LNCAP (cell line): Measurements from ENCODE around the gene ZNF417.

ENCODE experiments used
- CTCF ChIP-seq: fragments of 450-650 bp; IDR thresholded peaks from 2 replicates; pipeline ENCODE4 v1.5.1; 2017; ENCODE audit warnings: mild to moderate bottlenecking

Gene ZNF417

GRCh38 chr19:57907394-57907793 is 9.0 kb downstream of the ZNF417 start:
- no peak for TF ChIP-seq CTCF

DNA sequence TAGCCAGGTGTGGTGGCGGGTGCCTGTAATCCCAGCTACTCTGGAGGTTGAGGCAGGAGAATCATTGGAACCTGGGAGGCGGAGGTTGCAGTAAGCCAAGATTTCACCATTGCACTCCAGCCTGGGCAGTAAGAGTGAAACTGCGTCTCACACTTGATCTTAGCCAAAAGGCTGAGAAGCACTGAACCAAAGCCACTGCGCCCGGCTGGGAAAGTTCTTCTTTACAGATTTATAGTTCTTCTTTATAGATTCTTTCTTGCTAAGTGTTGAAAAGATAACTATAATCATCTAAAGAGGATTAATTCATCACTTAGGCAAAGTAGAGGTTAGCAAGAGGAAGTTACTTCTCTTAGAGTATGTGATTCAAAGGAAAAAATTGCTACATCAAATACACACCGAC is 11.1 kb downstream of the ZNF417 start:
- no peak for TF ChIP-seq CTCF

DNA sequence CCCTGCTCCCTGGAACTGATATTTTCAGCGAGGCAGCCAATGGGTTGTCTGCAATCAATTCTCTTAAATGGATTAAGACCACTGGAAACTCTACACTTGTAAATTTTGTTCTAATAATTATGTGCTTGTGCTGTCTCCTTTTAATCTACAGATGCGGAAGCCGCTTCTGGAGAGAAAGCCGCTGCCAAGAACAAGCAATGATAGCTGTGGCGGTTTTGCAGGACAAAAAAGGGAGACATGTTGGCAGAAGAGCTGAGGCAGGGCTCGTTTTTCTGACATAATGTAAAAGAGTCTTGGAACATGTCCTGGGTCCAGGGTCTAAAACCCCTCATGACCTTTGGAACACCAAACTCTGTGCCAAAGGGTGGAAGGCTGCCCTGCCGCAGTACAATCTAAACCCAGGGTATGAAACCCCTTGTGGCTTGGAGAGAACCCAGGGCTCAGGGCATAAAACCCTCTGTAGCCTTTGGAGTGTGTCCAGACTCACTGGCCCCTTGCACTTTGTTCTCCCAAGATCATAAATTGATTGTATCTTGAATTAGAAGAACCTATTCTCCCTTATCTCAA is 12.7 kb downstream of the ZNF417 start:
- no peak for TF ChIP-seq CTCF

- TF ChIP-seq CTCF: no peak
These were observed 16.1 kb downstream of the ZNF417 start for GRCh38 chr19:57900311-57900710.

DNA sequence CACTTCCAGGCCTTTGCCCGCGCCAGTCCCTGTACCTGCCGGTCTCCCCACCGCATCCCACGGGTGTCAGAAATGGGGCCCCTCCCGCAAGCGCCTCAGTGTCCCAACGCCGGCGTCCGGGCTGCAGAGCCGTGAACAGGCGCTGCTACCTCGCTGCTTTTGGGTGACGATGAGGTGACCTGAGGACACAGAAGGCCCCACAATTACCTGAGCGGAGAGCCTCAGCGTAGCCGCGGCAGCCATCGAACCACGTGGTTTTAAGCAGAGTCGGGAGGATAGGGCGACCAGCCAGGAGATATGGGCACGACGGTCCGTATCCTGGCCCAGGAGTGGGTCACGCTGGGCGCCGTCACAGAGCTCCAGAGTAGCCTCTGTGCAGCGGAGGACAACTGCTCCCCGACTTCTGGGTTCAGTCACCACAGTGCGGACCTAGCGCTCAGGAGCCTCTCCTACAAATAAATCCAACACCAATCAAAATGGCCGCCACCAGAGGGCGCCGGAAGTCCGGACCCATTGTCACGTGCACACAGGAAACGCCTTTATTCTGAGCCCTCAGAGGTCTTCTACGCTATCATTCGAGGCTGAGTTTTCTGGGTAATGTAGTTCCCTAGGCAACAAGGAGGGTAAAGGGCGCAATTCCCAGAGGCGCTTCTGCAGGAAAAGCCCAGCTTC is 27.7 kb downstream of the ZNF417 start, which contains the start of gene ZNF814:
TSS of gene ZNF814 (minus strand) at position 478 of the 672 bp plus-strand sequence. CDS start at position 243, 235 bp downstream.
- TF ChIP-seq CTCF: peak; percentile 15; the same call in 1 of the 2 replicates

DNA sequence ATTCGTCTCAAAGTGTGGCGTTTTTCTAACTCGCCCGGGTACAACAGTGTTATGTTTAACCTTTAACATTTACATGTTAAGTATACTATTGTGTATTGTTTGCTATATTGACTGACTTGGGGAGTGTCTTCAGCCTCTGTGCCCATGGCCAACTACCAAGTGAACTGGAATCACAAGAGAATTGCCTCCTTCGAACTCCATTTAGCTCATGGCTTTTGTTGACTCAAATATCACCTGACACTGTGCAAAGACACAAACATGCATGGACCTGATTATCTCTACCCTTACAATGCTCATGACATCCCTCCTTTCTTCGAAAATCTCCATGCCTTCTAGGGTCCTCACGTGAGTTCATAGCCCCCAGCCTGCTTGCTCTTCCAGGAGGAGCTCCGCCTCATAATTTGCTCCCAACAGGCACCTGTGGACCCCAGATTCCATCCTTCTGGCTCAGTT is 28.3 kb downstream of the ZNF417 start:
- TF ChIP-seq CTCF: no peak; the same call in 1 of the 2 replicates

DNA sequence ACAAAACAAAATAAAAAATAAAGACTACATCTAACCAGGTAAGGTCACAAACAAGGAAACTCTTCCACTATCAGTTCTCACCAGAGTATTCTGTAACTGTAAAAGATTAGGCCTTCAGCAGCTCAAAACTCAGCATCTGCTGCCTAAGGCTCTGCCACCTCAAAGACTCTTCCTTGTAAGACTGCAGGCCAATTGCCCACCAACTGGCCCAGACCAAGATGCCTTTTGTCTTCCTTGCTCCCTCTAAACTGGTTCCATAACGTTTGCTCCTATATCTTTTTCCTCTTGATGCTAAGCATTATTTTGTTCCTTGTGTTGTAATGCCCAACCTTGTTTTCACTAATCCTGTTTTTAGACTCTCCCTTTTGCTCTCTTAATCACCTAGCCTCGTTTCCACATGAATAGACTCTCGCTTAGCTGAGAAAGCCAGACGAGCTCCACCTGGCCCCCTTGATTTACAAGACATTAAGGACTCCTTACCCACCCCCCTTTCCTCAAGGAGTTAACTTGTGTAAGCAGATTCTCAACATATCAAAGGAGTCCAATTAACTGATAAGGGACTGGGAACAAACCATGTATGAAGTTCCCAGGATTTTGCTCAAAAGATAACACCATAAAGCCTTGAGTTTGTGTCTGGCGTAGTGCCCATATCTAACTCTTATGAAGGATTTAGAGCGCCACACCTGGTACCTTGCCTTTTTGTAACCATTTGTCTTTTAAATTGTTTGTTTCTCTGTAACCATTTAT is 29.0 kb downstream of the ZNF417 start:
- peak; percentile 26; the same call in 1 of the 2 replicates for TF ChIP-seq CTCF
